NCI-H1694 treated with DMSO at 0.1 percent for 48 hours (cell line): Measurements from ENCODE around the gene STMND1.
A peak's percentile ranks its signal among the peaks of the same experiment; 100 is the strongest.

Source experiments
- DNase-seq: peaks from one replicate; lab custom pipeline; 2025; lab: John Stamatoyannopoulos, UW

STMND1 gene

GRCh38 chr6:17098538-17098937 is 3.3 kb upstream of the STMND1 start:
- DNase-seq = no peak

- DNase-seq = no peak
These were observed 2.3 kb upstream of the STMND1 start for GRCh38 chr6:17099401-17100059.

GRCh38 chr6:17100806-17101205 is 1.0 kb upstream of the STMND1 start:
- DNase-seq = no peak

- DNase-seq = no peak
These were observed 514 bp downstream of the STMND1 start for GRCh38 chr6:17102258-17102870.

- peak; percentile 11 for DNase-seq
These were observed 1.9 kb downstream of the STMND1 start for GRCh38 chr6:17103715-17104114.

- no peak for DNase-seq
These were observed 6.0 kb downstream of the STMND1 start for GRCh38 chr6:17107863-17108262.

- DNase-seq = no peak
These were observed 13.6 kb downstream of the STMND1 start for GRCh38 chr6:17115251-17116116.

GRCh38 chr6:17116117-17116440 is 14.2 kb downstream of the STMND1 start:
- DNase-seq = no peak

GRCh38 chr6:17120019-17120418 is 18.2 kb downstream of the STMND1 start:
- DNase-seq = no peak

- DNase-seq = no peak
These were observed 23.6 kb downstream of the STMND1 start for GRCh38 chr6:17125407-17125806.

GRCh38 chr6:17130786-17131185 is 28.9 kb downstream of the STMND1 start:
- DNase-seq = no peak

- no peak for DNase-seq
These were observed 31.1 kb downstream of the STMND1 start for GRCh38 chr6:17132967-17133366.

GRCh38 chr6:17138033-17138432 is 36.2 kb downstream of the STMND1 start:
- DNase-seq = no peak

- no peak for DNase-seq
These were observed 42.2 kb downstream of the STMND1 start for GRCh38 chr6:17144016-17144415.

GRCh38 chr6:17149571-17149970 is 47.7 kb downstream of the STMND1 start:
- no peak for DNase-seq

GRCh38 chr6:17150096-17150495 is 48.2 kb downstream of the STMND1 start:
- DNase-seq = no peak

GRCh38 chr6:17151888-17152287 is 50.0 kb downstream of the STMND1 start:
- no peak for DNase-seq

GRCh38 chr6:17152703-17153102 is 50.9 kb downstream of the STMND1 start:
- no peak for DNase-seq

- DNase-seq = peak; percentile 76
These were observed 54.5 kb downstream of the STMND1 start for GRCh38 chr6:17156112-17156921.

- DNase-seq = no peak
These were observed 55.1 kb downstream of the STMND1 start for GRCh38 chr6:17156966-17157365.

- DNase-seq = no peak
These were observed 55.8 kb downstream of the STMND1 start for GRCh38 chr6:17157617-17158016.

GRCh38 chr6:17159240-17159639 is 57.4 kb downstream of the STMND1 start:
- DNase-seq = no peak
